Mesendoderm (in vitro differentiated cells): ENCODE measurements around the gene RYR3.
"Not testable (repeated sequence)": the region's sequence is repeated elsewhere in the genome, so short reads cannot be mapped to it uniquely, and the experiment has no call there.

Experiments
- DNase-seq: peaks from one replicate; pipeline ENCODE4 v3.0.0; 2013
- H2AK5ac ChIP-seq: 2 replicates; pipeline ENCODE4 v1.6.1; 2013; ENCODE audit warnings: low read length, inconsistent platforms
- H2BK120ac ChIP-seq: 2 replicates; pipeline ENCODE4 v1.6.1; 2013; ENCODE audit warnings: low read depth, mild to moderate bottlenecking, low read length, moderate library complexity, mixed read lengths
- H2BK15ac ChIP-seq: replicated peaks from 2 replicates; pipeline ENCODE4 v1.6.1; 2013; ENCODE audit warnings: low read depth, mild to moderate bottlenecking, moderate library complexity
- H2BK5ac ChIP-seq: 2 replicates; pipeline ENCODE4 v1.6.1; 2013; ENCODE audit warnings: low read length, inconsistent platforms
- H3K18ac ChIP-seq: 2 replicates; pipeline ENCODE4 v1.6.1; 2013; ENCODE audit warnings: mild to moderate bottlenecking, low read length, mixed read lengths
- H3K23ac ChIP-seq: one replicate; pipeline ENCODE4 v1.6.1; 2013; ENCODE audit warnings: low read length
- H3K27ac ChIP-seq: 2 replicates; pipeline ENCODE4 v1.5.1; 2013; ENCODE audit warnings: low read depth, mild to moderate bottlenecking, inconsistent platforms, low read length, moderate library complexity
- H3K27me3 ChIP-seq: 2 replicates; pipeline ENCODE4 v1.6.1; 2013; ENCODE audit warnings: low read length, control low read depth, mild to moderate bottlenecking, inconsistent platforms; ENCODE audit not compliant: insufficient read depth, poor library complexity
- H3K36me3 ChIP-seq: 2 replicates; pipeline ENCODE4 v1.6.1; 2013; ENCODE audit warnings: low read length, inconsistent platforms; ENCODE audit not compliant: control insufficient read depth, insufficient read depth
- H3K4ac ChIP-seq: one replicate; pipeline ENCODE4 v1.6.1; 2013; ENCODE audit warnings: low read depth, mild to moderate bottlenecking, low read length, moderate library complexity
- H3K4me1 ChIP-seq: 2 replicates; pipeline ENCODE4 v1.6.1; 2013; ENCODE audit warnings: low read depth, low read length, inconsistent platforms; ENCODE audit not compliant: control insufficient read depth
- H3K4me2 ChIP-seq: 2 replicates; pipeline ENCODE4 v1.6.1; 2013; ENCODE audit warnings: low read length
- H3K4me3 ChIP-seq: 2 replicates; pipeline ENCODE4 v1.5.1; 2013; ENCODE audit warnings: mild to moderate bottlenecking, low read length
- H3K56ac ChIP-seq: one replicate; pipeline ENCODE4 v1.6.1; 2013; ENCODE audit warnings: low read length
- H3K79me1 ChIP-seq: 2 replicates; pipeline ENCODE4 v1.6.1; 2013; ENCODE audit warnings: low read length, inconsistent platforms
- H3K79me2 ChIP-seq: 2 replicates; pipeline ENCODE4 v1.6.1; 2013; ENCODE audit warnings: mild to moderate bottlenecking, low read length; ENCODE audit not compliant: control insufficient read depth, insufficient read depth
- H3K9ac ChIP-seq: 2 replicates; pipeline ENCODE4 v1.6.1; 2013; ENCODE audit warnings: low read length, inconsistent platforms
- H4K5ac ChIP-seq: one replicate; pipeline ENCODE4 v1.6.1; 2013; ENCODE audit warnings: low read length
- H4K8ac ChIP-seq: one replicate; pipeline ENCODE4 v1.6.1; 2013; ENCODE audit warnings: low read depth, mild to moderate bottlenecking, control low read depth, low read length, moderate library complexity
- WGBS: extraction: QIAGEN DNeasy Blood & Tissue Kit; methylation state at CpG from one replicate; pipeline ENCODE4 v1.1.7; 2013; ENCODE audit warnings: low lambda C conversion rate, missing lambda C conversion rate; ENCODE audit not compliant: insufficient coverage; ENCODE audit errors: extremely low coverage; 5-methylcytosine and 5-hydroxymethylcytosine counted together

Gene RYR3

GRCh38 chr15:33569036-33569435 lies 258.3 kb downstream of the RYR3 start:
- Histone ChIP-seq H3K4me3 (no peak overlapping the region), H3K79me2 (no peaks in the 10 kb centered on the region), H4K8ac (no peak overlapping the region), H2BK15ac (no peak overlapping the region), H4K5ac (no peak overlapping the region), H3K23ac (no peak overlapping the region), H3K4me1 (no peaks in the 10 kb centered on the region), H3K56ac (no peak overlapping the region), H3K4ac (no peak overlapping the region), H3K18ac (no peak overlapping the region), H3K36me3 (no peaks in the 10 kb centered on the region), H2AK5ac (no peak overlapping the region), H3K27ac (no peak overlapping the region), H3K9ac (no peak overlapping the region), H2BK120ac (no peak overlapping the region), H2BK5ac (no peak overlapping the region), H3K27me3 (no peaks in the 10 kb centered on the region), H3K4me2 (no peak overlapping the region), H3K79me1 (no peaks in the 10 kb centered on the region)
- DNase-seq = no peak
- WGBS = no CpG with 5 or more reads among the region's 1 CpG

- not testable (repeated sequence) for H3K18ac ChIP-seq, H4K5ac ChIP-seq, H3K79me1 ChIP-seq, H3K27me3 ChIP-seq, H3K79me2 ChIP-seq, H2AK5ac ChIP-seq, H2BK15ac ChIP-seq, DNase-seq, H3K4me3 ChIP-seq, H3K4ac ChIP-seq, H3K27ac ChIP-seq, H3K4me2 ChIP-seq, H3K36me3 ChIP-seq, H2BK5ac ChIP-seq, H3K9ac ChIP-seq, H3K23ac ChIP-seq, H3K56ac ChIP-seq, H4K8ac ChIP-seq, H2BK120ac ChIP-seq, H3K4me1 ChIP-seq
- no CpG with 5 or more reads among the region's 2 CpGs for WGBS
Measured at GRCh38 chr15:33577911-33578310, 267.1 kb downstream of the RYR3 start.

- Histone ChIP-seq H3K4ac (peak overlapping the region; percentile 57), H2BK5ac (no peak overlapping the region), H3K9ac (no peak overlapping the region), H3K56ac (no peak overlapping the region), H2BK120ac (no peak overlapping the region), H3K79me2 (no peaks in the 10 kb centered on the region), H3K27me3 (no peaks in the 10 kb centered on the region), H2AK5ac (no peak overlapping the region), H3K23ac (no peak overlapping the region), H3K27ac (no peak overlapping the region), H3K4me3 (no peak overlapping the region), H4K8ac (no peak overlapping the region), H4K5ac (no peak overlapping the region), H3K4me2 (no peak overlapping the region), H3K4me1 (no peaks in the 10 kb centered on the region), H3K79me1 (no peaks in the 10 kb centered on the region), H2BK15ac (no peak overlapping the region), H3K36me3 (no peaks in the 10 kb centered on the region), H3K18ac (no peak overlapping the region)
- no peak for DNase-seq
- no CpG with 5 or more reads among the region's 2 CpGs for WGBS
Measured at GRCh38 chr15:33580526-33580925, 269.8 kb downstream of the RYR3 start.

GRCh38 chr15:33581032-33581431 lies 270.3 kb downstream of the RYR3 start:
- DNase-seq = peak; percentile 76
- no peaks in the 10 kb centered on the region for H3K27me3 ChIP-seq
- H3K27ac ChIP-seq = no peak overlapping the region
- peaks cover 3% of the 10 kb centered on the region for H3K4me1 ChIP-seq
- H3K4me3 ChIP-seq = no peak overlapping the region
- H3K36me3 ChIP-seq = no peaks in the 10 kb centered on the region
- no peaks in the 10 kb centered on the region for H3K79me1 ChIP-seq
- H2BK15ac ChIP-seq = no peak overlapping the region
- no peak overlapping the region for H3K4ac ChIP-seq
- no peak overlapping the region for H4K5ac ChIP-seq
- no peaks in the 10 kb centered on the region for H3K79me2 ChIP-seq
- WGBS = no CpG with 5 or more reads among the region's 3 CpGs
- no peak overlapping the region for H3K18ac ChIP-seq
- H3K23ac ChIP-seq = no peak overlapping the region
- no peak overlapping the region for H2AK5ac ChIP-seq
- no peak overlapping the region for H4K8ac ChIP-seq
- no peak overlapping the region for H2BK120ac ChIP-seq
- H3K56ac ChIP-seq = no peak overlapping the region
- H2BK5ac ChIP-seq = no peak overlapping the region
- H3K9ac ChIP-seq = no peak overlapping the region
- H3K4me2 ChIP-seq = no peak overlapping the region

GRCh38 chr15:33584797-33585196 lies 274.0 kb downstream of the RYR3 start:
- Histone ChIP-seq H3K4me2 (no peak overlapping the region), H2BK120ac (no peak overlapping the region), H3K23ac (no peak overlapping the region), H2BK15ac (no peak overlapping the region), H3K27ac (no peak overlapping the region), H3K36me3 (no peaks in the 10 kb centered on the region), H3K4me3 (no peak overlapping the region), H2AK5ac (no peak overlapping the region), H2BK5ac (no peak overlapping the region), H4K8ac (no peak overlapping the region), H3K9ac (no peak overlapping the region), H3K56ac (no peak overlapping the region), H3K4ac (no peak overlapping the region), H3K79me2 (no peaks in the 10 kb centered on the region), H3K18ac (no peak overlapping the region), H4K5ac (no peak overlapping the region), H3K79me1 (no peaks in the 10 kb centered on the region), H3K4me1 (peaks cover 3% of the 10 kb centered on the region), H3K27me3 (no peaks in the 10 kb centered on the region)
- WGBS = no CpG with 5 or more reads among the region's 8 CpGs
- DNase-seq = no peak
